Upper lobe of right lung (tissue), 1 donor: ENCODE results near the gene STT3A. TPM values are rescaled to one million over a fixed set of nuclear protein-coding genes. Genes with fewer than 3 reads are reported as not detected.

Experiments used
- ATAC-seq: fragments of 200-7000 bp; cut with Tn5 transposase; one replicate; pipeline ENCODE4 v1.9.1; 2020; ENCODE audit warnings: mild to moderate bottlenecking, moderate library complexity
- DNase-seq: peaks from one replicate; pipeline ENCODE4 v3.0.0-alpha.2; 2020
- H3K27ac ChIP-seq: fragments of 200-600 bp; one replicate; pipeline ENCODE4 v1.8.0; 2022
- H3K27me3 ChIP-seq: fragments of 200-600 bp; one replicate; pipeline ENCODE4 v1.8.0; 2022; ENCODE audit warnings: mild to moderate bottlenecking
- H3K36me3 ChIP-seq: fragments of 200-600 bp; one replicate; pipeline ENCODE4 v1.8.0; 2022
- H3K4me1 ChIP-seq: fragments of 200-600 bp; one replicate; pipeline ENCODE4 v1.8.0; 2022
- H3K4me3 ChIP-seq: fragments of 200-600 bp; one replicate; pipeline ENCODE4 v1.8.0; 2022; ENCODE audit warnings: mild to moderate bottlenecking
- H3K9me3 ChIP-seq: fragments of 200-600 bp; one replicate; pipeline ENCODE4 v1.8.0; 2022
- CTCF ChIP-seq: fragments of 200-600 bp; IDR thresholded peaks from one replicate; pipeline ENCODE4 v1.8.0; 2022; ENCODE audit warnings: antibody characterized with exemption
- intact Hi-C: fragments of 100-400 bp; cut with DNase I; formaldehyde crosslinking; loops from one replicate; pipeline ENCODE4 v1.11.0; 2022
- total RNA-seq: library from RNA; stranded (reverse); fragmentation: NEBNext Ultra II Directional; extraction: Animal tissue kit (Norgen Biotek cat#: 25700); gene quantifications from one replicate; pipeline ENCODE4 v1.2.1, GENCODE V29; 2021
- donor health status: DM: no; HTN: yes; CAD: no; lungs with severe emphysema.

The STT3A gene
- total RNA-seq, 1 donor from 2014 or later, result 131 TPM

- no peaks in the 10 kb centered on the region for H3K27me3 ChIP-seq
- peaks cover 13% of the 10 kb centered on the region for H3K4me1 ChIP-seq
- H3K9me3 ChIP-seq, result no peaks in the 10 kb centered on the region
- peak within 1 kb of the TSS; percentile 74 for H3K4me3 ChIP-seq
- ATAC-seq, result no peak
- no peak for TF ChIP-seq CTCF
- H3K27ac ChIP-seq, result peak within 1 kb of the TSS; percentile 94
- intact Hi-C loops, result no loop called here
- DNase-seq, result no peak
- peaks cover 25% of the 10 kb centered on the region for H3K36me3 ChIP-seq
These were observed 32.1 kb downstream of the STT3A start, which contains the start of gene CHEK1 for GRCh38 chr11:125624756-125625213. TSS of gene CHEK1 (plus strand) at chr11:125625163. CDS start at chr11:125626769, 1,606 bp downstream.

GRCh38 chr11:125625225-125625629 is 32.6 kb downstream of the STT3A start:
- no peaks in the 10 kb centered on the region for H3K9me3 ChIP-seq
- no peak for TF ChIP-seq CTCF
- peak overlapping the region; percentile 74 for H3K4me3 ChIP-seq
- H3K36me3 ChIP-seq, result peaks cover 20% of the 10 kb centered on the region
- H3K27ac ChIP-seq, result peak overlapping the region; percentile 94
- H3K27me3 ChIP-seq, result no peaks in the 10 kb centered on the region
- peaks cover 13% of the 10 kb centered on the region for H3K4me1 ChIP-seq
- intact Hi-C loops, result no loop called here
- DNase-seq (no peak), ATAC-seq (no peak)

GRCh38 chr11:125625630-125626287 is 33.1 kb downstream of the STT3A start:
- intact Hi-C loops, result no loop called here
- H3K27me3 ChIP-seq, result no peaks in the 10 kb centered on the region

GRCh38 chr11:125626288-125626950 is 33.8 kb downstream of the STT3A start:
- no peak for TF ChIP-seq CTCF
- H3K36me3 ChIP-seq, result peaks cover 8% of the 10 kb centered on the region
- peaks cover 13% of the 10 kb centered on the region for H3K4me1 ChIP-seq
- DNase-seq, result no peak
- intact Hi-C loops, result no loop called here
- ATAC-seq, result no peak
- H3K27me3 ChIP-seq, result no peaks in the 10 kb centered on the region
- peak overlapping the region; percentile 74 for H3K4me3 ChIP-seq
- no peaks in the 10 kb centered on the region for H3K9me3 ChIP-seq
- H3K27ac ChIP-seq, result peak overlapping the region; percentile 25

More at GRCh38 chr11:125625630-125626287, 33.1 kb downstream of the STT3A start:
- no peak for TF ChIP-seq CTCF
- Histone ChIP-seq H3K27ac (peak overlapping the region; percentile 94), H3K4me3 (peak overlapping the region; percentile 74), H3K36me3 (peaks cover 15% of the 10 kb centered on the region), H3K4me1 (peaks cover 13% of the 10 kb centered on the region), H3K9me3 (no peaks in the 10 kb centered on the region)
- ATAC-seq (peak; percentile 95), DNase-seq (peak; percentile 94)

- ATAC-seq (no peak), DNase-seq (no peak)
- Histone ChIP-seq H3K36me3 (peaks cover 2% of the 10 kb centered on the region), H3K27ac (no peak overlapping the region), H3K4me3 (no peak overlapping the region), H3K9me3 (no peaks in the 10 kb centered on the region), H3K4me1 (peaks cover 13% of the 10 kb centered on the region), H3K27me3 (no peaks in the 10 kb centered on the region)
- intact Hi-C loops, result no loop called here
- no peak for TF ChIP-seq CTCF
These were observed 34.7 kb downstream of the STT3A start for GRCh38 chr11:125627236-125627910.
